HEK293 (cell line): ENCODE measurements around the gene PTK7.
A peak's percentile ranks its signal among the peaks of the same experiment; 100 is the strongest.

Source experiments
- HOXC10 ChIP-seq: sonication (generic); formaldehyde crosslinking; IDR thresholded peaks from 2 replicates; pipeline ENCODE4 v1.8.1; 2023; ENCODE audit warnings: mild to moderate bottlenecking, missing genetic modification reagents
- OSR2 ChIP-seq: fragments of 450-650 bp; formaldehyde crosslinking; IDR thresholded peaks from 2 replicates; pipeline ENCODE4 v1.5.1; 2016; ENCODE audit warnings: missing biosample characterization, missing genetic modification characterization
- TCF7L2 ChIP-seq: IDR thresholded peaks from 2 replicates; pipeline ENCODE4 v1.6.1; 2011; ENCODE audit warnings: low read depth, mild to moderate bottlenecking, inconsistent platforms, low read length, moderate library complexity, borderline replicate concordance
- YY1 ChIP-seq: fragments of 450-650 bp; formaldehyde crosslinking; IDR thresholded peaks from 2 replicates; pipeline ENCODE4 v1.5.1; 2018; ENCODE audit warnings: missing biosample characterization, missing genetic modification characterization
- ZBTB1 ChIP-seq: fragments of 450-650 bp; formaldehyde crosslinking; IDR thresholded peaks from 2 replicates; pipeline ENCODE4 v1.5.1; 2016; ENCODE audit warnings: missing biosample characterization, missing genetic modification characterization
- ZNF140 ChIP-seq: fragments of 450-650 bp; formaldehyde crosslinking; IDR thresholded peaks from 2 replicates; pipeline ENCODE4 v1.5.1; 2016; ENCODE audit warnings: missing biosample characterization, missing genetic modification characterization
- ZNF174 ChIP-seq: fragments of 450-650 bp; formaldehyde crosslinking; IDR thresholded peaks from 2 replicates; pipeline ENCODE4 v1.5.0; 2017; ENCODE audit warnings: missing biosample characterization, mild to moderate bottlenecking, missing genetic modification characterization
- TF ChIP-seq, protein P1 (sequence below): fragments of 450-650 bp; formaldehyde crosslinking; IDR thresholded peaks from 2 replicates; pipeline ENCODE4 v1.5.1; 2016; ENCODE audit warnings: missing biosample characterization, missing genetic modification characterization
- TF ChIP-seq, protein P2 (sequence below): fragments of 450-650 bp; formaldehyde crosslinking; IDR thresholded peaks from 2 replicates; pipeline ENCODE4 v1.5.1; 2016; ENCODE audit warnings: missing biosample characterization, missing genetic modification characterization
- TF ChIP-seq, protein P3 (sequence below): fragments of 450-650 bp; formaldehyde crosslinking; IDR thresholded peaks from 2 replicates; pipeline ENCODE4 v1.5.1; 2016; ENCODE audit warnings: missing biosample characterization, missing genetic modification characterization
- TF ChIP-seq, protein P4 (sequence below): sonication (generic); formaldehyde crosslinking; IDR thresholded peaks from 2 replicates; pipeline ENCODE4 v1.8.1; 2022; ENCODE audit warnings: mild to moderate bottlenecking, moderate library complexity, missing genetic modification reagents

DNA sequence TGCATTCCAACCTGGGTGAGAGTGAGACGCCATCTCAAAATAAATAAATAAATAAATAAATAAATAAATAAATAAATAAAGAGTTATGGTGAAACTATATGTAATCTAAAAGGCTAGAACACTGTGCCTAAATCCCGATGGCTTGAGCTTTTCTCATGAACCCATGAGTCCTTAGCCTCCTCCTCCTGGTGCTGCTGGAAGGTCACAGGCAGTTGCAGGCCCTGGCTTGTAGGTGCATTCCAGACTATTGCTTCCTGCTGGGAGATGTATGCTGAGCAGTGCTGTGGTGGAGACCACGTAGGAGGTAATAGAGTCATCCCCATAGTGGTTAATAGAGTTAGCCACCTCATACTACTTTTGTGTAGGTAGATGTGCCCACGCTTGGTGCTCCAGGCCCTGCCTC, 12.5 kb downstream of the PTK7 start:
- TF ChIP-seq, protein P1, sequence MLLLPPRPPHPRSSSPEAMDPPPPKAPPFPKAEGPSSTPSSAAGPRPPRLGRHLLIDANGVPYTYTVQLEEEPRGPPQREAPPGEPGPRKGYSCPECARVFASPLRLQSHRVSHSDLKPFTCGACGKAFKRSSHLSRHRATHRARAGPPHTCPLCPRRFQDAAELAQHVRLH = peak; percentile 80; the same call in 1 of the 2 replicates
- TF ChIP-seq ZNF174 (tag by site-specific recombination) (no peak), ZBTB1 (tag by site-specific recombination) (peak; percentile 86; the same call in 1 of the 2 replicates), TCF7L2 (no peak), HOXC10 (no peak), OSR2 (tag by site-specific recombination) (peak; percentile 28; the same call in 1 of the 2 replicates), ZNF140 (tag by site-specific recombination) (peak; percentile 98), YY1 (tag by site-specific recombination) (no peak)
- TF ChIP-seq, protein P2, sequence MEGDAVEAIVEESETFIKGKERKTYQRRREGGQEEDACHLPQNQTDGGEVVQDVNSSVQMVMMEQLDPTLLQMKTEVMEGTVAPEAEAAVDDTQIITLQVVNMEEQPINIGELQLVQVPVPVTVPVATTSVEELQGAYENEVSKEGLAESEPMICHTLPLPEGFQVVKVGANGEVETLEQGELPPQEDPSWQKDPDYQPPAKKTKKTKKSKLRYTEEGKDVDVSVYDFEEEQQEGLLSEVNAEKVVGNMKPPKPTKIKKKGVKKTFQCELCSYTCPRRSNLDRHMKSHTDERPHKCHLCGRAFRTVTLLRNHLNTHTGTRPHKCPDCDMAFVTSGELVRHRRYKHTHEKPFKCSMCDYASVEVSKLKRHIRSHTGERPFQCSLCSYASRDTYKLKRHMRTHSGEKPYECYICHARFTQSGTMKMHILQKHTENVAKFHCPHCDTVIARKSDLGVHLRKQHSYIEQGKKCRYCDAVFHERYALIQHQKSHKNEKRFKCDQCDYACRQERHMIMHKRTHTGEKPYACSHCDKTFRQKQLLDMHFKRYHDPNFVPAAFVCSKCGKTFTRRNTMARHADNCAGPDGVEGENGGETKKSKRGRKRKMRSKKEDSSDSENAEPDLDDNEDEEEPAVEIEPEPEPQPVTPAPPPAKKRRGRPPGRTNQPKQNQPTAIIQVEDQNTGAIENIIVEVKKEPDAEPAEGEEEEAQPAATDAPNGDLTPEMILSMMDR (tag by site-specific recombination) = no peak
- TF ChIP-seq, protein P3, sequence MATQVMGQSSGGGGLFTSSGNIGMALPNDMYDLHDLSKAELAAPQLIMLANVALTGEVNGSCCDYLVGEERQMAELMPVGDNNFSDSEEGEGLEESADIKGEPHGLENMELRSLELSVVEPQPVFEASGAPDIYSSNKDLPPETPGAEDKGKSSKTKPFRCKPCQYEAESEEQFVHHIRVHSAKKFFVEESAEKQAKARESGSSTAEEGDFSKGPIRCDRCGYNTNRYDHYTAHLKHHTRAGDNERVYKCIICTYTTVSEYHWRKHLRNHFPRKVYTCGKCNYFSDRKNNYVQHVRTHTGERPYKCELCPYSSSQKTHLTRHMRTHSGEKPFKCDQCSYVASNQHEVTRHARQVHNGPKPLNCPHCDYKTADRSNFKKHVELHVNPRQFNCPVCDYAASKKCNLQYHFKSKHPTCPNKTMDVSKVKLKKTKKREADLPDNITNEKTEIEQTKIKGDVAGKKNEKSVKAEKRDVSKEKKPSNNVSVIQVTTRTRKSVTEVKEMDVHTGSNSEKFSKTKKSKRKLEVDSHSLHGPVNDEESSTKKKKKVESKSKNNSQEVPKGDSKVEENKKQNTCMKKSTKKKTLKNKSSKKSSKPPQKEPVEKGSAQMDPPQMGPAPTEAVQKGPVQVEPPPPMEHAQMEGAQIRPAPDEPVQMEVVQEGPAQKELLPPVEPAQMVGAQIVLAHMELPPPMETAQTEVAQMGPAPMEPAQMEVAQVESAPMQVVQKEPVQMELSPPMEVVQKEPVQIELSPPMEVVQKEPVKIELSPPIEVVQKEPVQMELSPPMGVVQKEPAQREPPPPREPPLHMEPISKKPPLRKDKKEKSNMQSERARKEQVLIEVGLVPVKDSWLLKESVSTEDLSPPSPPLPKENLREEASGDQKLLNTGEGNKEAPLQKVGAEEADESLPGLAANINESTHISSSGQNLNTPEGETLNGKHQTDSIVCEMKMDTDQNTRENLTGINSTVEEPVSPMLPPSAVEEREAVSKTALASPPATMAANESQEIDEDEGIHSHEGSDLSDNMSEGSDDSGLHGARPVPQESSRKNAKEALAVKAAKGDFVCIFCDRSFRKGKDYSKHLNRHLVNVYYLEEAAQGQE = peak; percentile 89
- TF ChIP-seq, protein P4, sequence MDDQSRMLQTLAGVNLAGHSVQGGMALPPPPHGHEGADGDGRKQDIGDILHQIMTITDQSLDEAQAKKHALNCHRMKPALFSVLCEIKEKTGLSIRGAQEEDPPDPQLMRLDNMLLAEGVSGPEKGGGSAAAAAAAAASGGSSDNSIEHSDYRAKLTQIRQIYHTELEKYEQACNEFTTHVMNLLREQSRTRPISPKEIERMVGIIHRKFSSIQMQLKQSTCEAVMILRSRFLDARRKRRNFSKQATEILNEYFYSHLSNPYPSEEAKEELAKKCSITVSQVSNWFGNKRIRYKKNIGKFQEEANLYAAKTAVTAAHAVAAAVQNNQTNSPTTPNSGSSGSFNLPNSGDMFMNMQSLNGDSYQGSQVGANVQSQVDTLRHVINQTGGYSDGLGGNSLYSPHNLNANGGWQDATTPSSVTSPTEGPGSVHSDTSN (CRISPR knock-in tag) = no peak
